WI38 (cell line): ENCODE data around the gene TEN1.
"Not testable (repeated sequence)": the region's sequence is repeated elsewhere in the genome, so short reads cannot be mapped to it uniquely, and the experiment has no call there.

ENCODE experiments used
- H3K4me3 ChIP-seq: 2 replicates; pipeline ENCODE4 v1.5.1; 2011; ENCODE audit warnings: low read depth, mild to moderate bottlenecking, control low read depth, low read length
- CTCF ChIP-seq: IDR thresholded peaks from 2 replicates; pipeline ENCODE4 v1.5.1; 2012; ENCODE audit warnings: low read depth, mild to moderate bottlenecking, control low read depth, low read length

Gene TEN1

GRCh38 chr17:76033139-76033538 is 54.1 kb downstream of the TEN1 start:
- H3K4me3 ChIP-seq: no peak overlapping the region
- TF ChIP-seq CTCF: no peak

GRCh38 chr17:76034428-76035350 is 55.6 kb downstream of the TEN1 start:
- no peak overlapping the region for H3K4me3 ChIP-seq
- TF ChIP-seq CTCF: no peak

- no peak overlapping the region for H3K4me3 ChIP-seq
- no peak for TF ChIP-seq CTCF
Observed at GRCh38 chr17:76036497-76037261, 57.6 kb downstream of the TEN1 start.

- H3K4me3 ChIP-seq: no peak overlapping the region
- TF ChIP-seq CTCF: no peak
Observed at GRCh38 chr17:76038050-76038449, 59.0 kb downstream of the TEN1 start.

- H3K4me3 ChIP-seq: no peak overlapping the region
- no peak for TF ChIP-seq CTCF
Observed at GRCh38 chr17:76039121-76039520, 60.1 kb downstream of the TEN1 start.

- TF ChIP-seq CTCF: no peak
- no peak overlapping the region for H3K4me3 ChIP-seq
Observed at GRCh38 chr17:76040376-76040775, 61.3 kb downstream of the TEN1 start.

- not testable (repeated sequence) for H3K4me3 ChIP-seq
Observed at GRCh38 chr17:76042868-76043267, 63.8 kb downstream of the TEN1 start.

GRCh38 chr17:76044475-76045007 is 65.5 kb downstream of the TEN1 start:
- H3K4me3 ChIP-seq: not testable (repeated sequence)
